Lower leg skin (tissue), 3 donors: Measurements from ENCODE around the gene ITPKC.

Experiments
- POLR2A ChIP-seq, 2 donors: fragments of 450-650 bp; IDR thresholded peaks; one replicate each; pipeline ENCODE4 v1.6.1; 2016 to 2017; ENCODE audit warnings: antibody characterized with exemption in 2 of 2, mild to moderate bottlenecking in 1 of 2, moderate library complexity in 1 of 2
- TF ChIP-seq, protein P1 (sequence below), 3 donors: fragments of 450-650 bp; IDR thresholded peaks; one replicate each; pipeline ENCODE4 v1.5.1; 2016; ENCODE audit warnings: antibody characterized with exemption in 3 of 3, mild to moderate bottlenecking in 3 of 3, moderate library complexity in 2 of 3

DNA sequence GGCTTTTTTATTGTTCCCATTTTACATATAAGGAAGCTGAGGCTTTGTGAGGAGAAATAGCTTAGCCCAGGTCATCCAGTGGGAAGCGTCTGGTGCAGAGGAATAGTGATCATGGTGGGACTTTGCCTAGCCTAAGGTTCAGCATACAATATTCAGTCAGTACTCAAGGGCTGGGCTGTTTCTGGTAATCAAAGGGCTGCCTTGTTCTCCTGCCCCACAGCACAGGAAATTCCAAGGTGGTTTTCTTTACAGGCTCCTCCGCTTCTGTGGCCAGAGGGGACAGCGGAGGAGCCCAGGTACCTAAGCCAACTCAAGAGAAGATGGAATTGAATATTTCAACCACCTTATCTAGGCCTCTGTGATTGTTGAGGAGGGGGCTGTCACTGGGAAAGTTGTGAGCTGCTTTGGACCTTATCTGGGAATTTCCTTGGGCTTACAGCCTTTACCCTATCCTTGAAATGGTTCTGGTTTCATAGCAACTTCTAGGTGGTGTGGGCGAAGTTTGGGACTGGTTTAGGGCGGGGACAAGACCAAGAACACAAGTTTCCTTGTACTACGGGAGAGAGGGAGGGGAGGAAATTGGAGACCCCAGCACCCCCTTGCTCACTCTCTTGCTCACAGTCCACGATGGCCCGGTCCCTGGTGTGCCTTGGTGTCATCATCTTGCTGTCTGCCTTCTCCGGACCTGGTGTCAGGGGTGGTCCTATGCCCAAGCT lies 58.2 kb downstream of the ITPKC start, which contains the start of gene MIA:
- TF ChIP-seq, protein P1, sequence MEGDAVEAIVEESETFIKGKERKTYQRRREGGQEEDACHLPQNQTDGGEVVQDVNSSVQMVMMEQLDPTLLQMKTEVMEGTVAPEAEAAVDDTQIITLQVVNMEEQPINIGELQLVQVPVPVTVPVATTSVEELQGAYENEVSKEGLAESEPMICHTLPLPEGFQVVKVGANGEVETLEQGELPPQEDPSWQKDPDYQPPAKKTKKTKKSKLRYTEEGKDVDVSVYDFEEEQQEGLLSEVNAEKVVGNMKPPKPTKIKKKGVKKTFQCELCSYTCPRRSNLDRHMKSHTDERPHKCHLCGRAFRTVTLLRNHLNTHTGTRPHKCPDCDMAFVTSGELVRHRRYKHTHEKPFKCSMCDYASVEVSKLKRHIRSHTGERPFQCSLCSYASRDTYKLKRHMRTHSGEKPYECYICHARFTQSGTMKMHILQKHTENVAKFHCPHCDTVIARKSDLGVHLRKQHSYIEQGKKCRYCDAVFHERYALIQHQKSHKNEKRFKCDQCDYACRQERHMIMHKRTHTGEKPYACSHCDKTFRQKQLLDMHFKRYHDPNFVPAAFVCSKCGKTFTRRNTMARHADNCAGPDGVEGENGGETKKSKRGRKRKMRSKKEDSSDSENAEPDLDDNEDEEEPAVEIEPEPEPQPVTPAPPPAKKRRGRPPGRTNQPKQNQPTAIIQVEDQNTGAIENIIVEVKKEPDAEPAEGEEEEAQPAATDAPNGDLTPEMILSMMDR (IDR thresholded peaks at IDR 0.05), result no peak
- no peak for TF ChIP-seq POLR2A (IDR thresholded peaks at IDR 0.05)
